DND-41 (cell line): ENCODE results near the gene PTPRCAP.
A peak's percentile ranks its signal among the peaks of the same experiment; 100 is the strongest.

Experiments used
- ATAC-seq: fragments of 200-7000 bp; cut with Tn5 transposase; 3 replicates; pipeline ENCODE4 v1.9.1; 2021; ENCODE audit warnings: low read depth; ENCODE audit not compliant: insufficient read depth
- DNase-seq: peaks from one replicate; pipeline ENCODE4 v3.0.0-alpha.2; 2020
- H2AFZ ChIP-seq: 2 replicates; pipeline ENCODE4 v1.6.0; 2012; ENCODE audit warnings: low read depth, low read length
- H3K27ac ChIP-seq: 2 replicates; pipeline ENCODE4 v1.5.1; 2012; ENCODE audit warnings: low read length, inconsistent platforms
- H3K27me3 ChIP-seq: fragments of 200-600 bp; sonication (generic); 2 replicates; pipeline ENCODE4 v1.6.0; 2012; ENCODE audit warnings: low read length, mild to moderate bottlenecking, inconsistent platforms; ENCODE audit not compliant: insufficient read depth, poor library complexity
- H3K36me3 ChIP-seq: 2 replicates; pipeline ENCODE4 v1.5.1; 2012; ENCODE audit warnings: low read length, inconsistent platforms; ENCODE audit not compliant: insufficient read depth
- H3K4me1 ChIP-seq: 2 replicates; pipeline ENCODE4 v1.5.1; 2012; ENCODE audit warnings: mild to moderate bottlenecking, low read length; ENCODE audit not compliant: insufficient read depth
- H3K4me2 ChIP-seq: 2 replicates; pipeline ENCODE4 v1.6.0; 2012; ENCODE audit warnings: mild to moderate bottlenecking, moderate library complexity, low read length, inconsistent platforms; ENCODE audit not compliant: insufficient read depth
- H3K4me3 ChIP-seq, 2 experiments: fragments of 200-600 bp in 1 of 2; shearing (Covaris generic) in 1 of 2; 2 replicates each; pipeline ENCODE4 v1.5.1; 2012 to 2016; ENCODE audit warnings: inconsistent platforms in 2 of 2, low read length in 2 of 2, mild to moderate bottlenecking in 2 of 2, low read depth in 1 of 2, moderate library complexity in 1 of 2
- H3K79me2 ChIP-seq: 2 replicates; pipeline ENCODE4 v1.6.0; 2012; ENCODE audit warnings: low read length, inconsistent platforms; ENCODE audit not compliant: insufficient read depth
- H3K9ac ChIP-seq: 2 replicates; pipeline ENCODE4 v1.6.0; 2012; ENCODE audit warnings: low read depth, mild to moderate bottlenecking, inconsistent platforms, low read length, moderate library complexity
- H3K9me3 ChIP-seq: 2 replicates; pipeline ENCODE4 v1.5.1; 2012; ENCODE audit warnings: low read length, moderate library complexity, mild to moderate bottlenecking, inconsistent platforms; ENCODE audit not compliant: insufficient read depth, severe bottlenecking
- H4K20me1 ChIP-seq: 2 replicates; pipeline ENCODE4 v1.6.0; 2012; ENCODE audit warnings: low read length; ENCODE audit not compliant: insufficient read depth
- CTCF ChIP-seq: IDR thresholded peaks from 2 replicates; pipeline ENCODE4 v1.5.1; 2012; ENCODE audit warnings: borderline replicate concordance, low read length, moderate library complexity, mild to moderate bottlenecking; ENCODE audit not compliant: poor library complexity, severe bottlenecking; ENCODE audit errors: extremely low read depth
- EZH2 ChIP-seq: IDR thresholded peaks from 3 replicates; pipeline ENCODE4 v1.6.1; 2012; ENCODE audit warnings: borderline replicate concordance, low read depth, mild to moderate bottlenecking, moderate library complexity, low read length, inconsistent platforms; ENCODE audit not compliant: severe bottlenecking

The PTPRCAP gene

GRCh38 chr11:67463680-67464410, 26.4 kb upstream of the PTPRCAP start:
- Histone ChIP-seq H3K79me2 (peaks cover 37% of the 10 kb centered on the region), H3K27me3 (no peaks in the 10 kb centered on the region), H3K4me3 (peak overlapping the region; percentile 73 to 89; a peak in 3 of 4 replicates), H3K9ac (peak overlapping the region; percentile 92), H2AFZ (peak overlapping the region; percentile 80), H4K20me1 (no peaks in the 10 kb centered on the region), H3K9me3 (no peaks in the 10 kb centered on the region), H3K4me1 (peaks cover 46% of the 10 kb centered on the region), H3K4me2 (peak overlapping the region; percentile 75), H3K27ac (peak overlapping the region; percentile 97), H3K36me3 (peaks cover 12% of the 10 kb centered on the region; the same call in 1 of the 2 replicates)
- no peak for DNase-seq
- TF ChIP-seq CTCF (no peak), EZH2 (no peak)
- no peak for ATAC-seq

GRCh38 chr11:67463186-67463585, 25.7 kb upstream of the PTPRCAP start:
- no peak for ATAC-seq
- no peak overlapping the region for H3K4me3 ChIP-seq
- no peak overlapping the region for H3K9ac ChIP-seq
- H3K4me1 ChIP-seq: peaks cover 42% of the 10 kb centered on the region
- peaks cover 30% of the 10 kb centered on the region for H3K79me2 ChIP-seq
- no peaks in the 10 kb centered on the region for H3K27me3 ChIP-seq
- no peaks in the 10 kb centered on the region for H3K9me3 ChIP-seq
- H3K27ac ChIP-seq: no peak overlapping the region
- no peak overlapping the region for H3K4me2 ChIP-seq
- H2AFZ ChIP-seq: no peak overlapping the region
- peaks cover 12% of the 10 kb centered on the region; the same call in 1 of the 2 replicates for H3K36me3 ChIP-seq
- H4K20me1 ChIP-seq: no peaks in the 10 kb centered on the region
- no peak for TF ChIP-seq CTCF
- TF ChIP-seq EZH2: no peak
- DNase-seq: no peak

GRCh38 chr11:67458266-67458665, 20.8 kb upstream of the PTPRCAP start:
- ATAC-seq (no peak), DNase-seq (no peak)
- Histone ChIP-seq H3K9ac (no peak overlapping the region), H3K4me1 (no peaks in the 10 kb centered on the region), H4K20me1 (no peaks in the 10 kb centered on the region), H3K79me2 (no peaks in the 10 kb centered on the region), H3K4me3 (no peak overlapping the region), H3K27ac (no peak overlapping the region), H3K27me3 (no peaks in the 10 kb centered on the region), H3K4me2 (no peak overlapping the region), H2AFZ (no peak overlapping the region), H3K36me3 (no peaks in the 10 kb centered on the region), H3K9me3 (no peaks in the 10 kb centered on the region)
- no peak for TF ChIP-seq CTCF
- no peak for TF ChIP-seq EZH2
